Measurements from ENCODE around the gene UBE4B.

Gene UBE4B

GRCh38 chr1:10042746-10043145 is 10.0 kb downstream of the UBE4B start:
- no peak for DNase-seq (ENCODE audit: low spot score)

- no peak for DNase-seq (ENCODE audit: low spot score)
These were observed 13.0 kb downstream of the UBE4B start for GRCh38 chr1:10045480-10046355.

GRCh38 chr1:10046356-10047085 is 13.8 kb downstream of the UBE4B start:
- DNase-seq (ENCODE audit: low spot score) = no peak

GRCh38 chr1:10048601-10049000 is 15.8 kb downstream of the UBE4B start:
- no peak for DNase-seq (ENCODE audit: low spot score)

- no peak for DNase-seq (ENCODE audit: low spot score)
These were observed 17.9 kb downstream of the UBE4B start for GRCh38 chr1:10050611-10051010.

GRCh38 chr1:10051656-10052055 is 18.9 kb downstream of the UBE4B start:
- no peak for DNase-seq (ENCODE audit: low spot score)

GRCh38 chr1:10052347-10052746 is 19.6 kb downstream of the UBE4B start:
- no peak for DNase-seq (ENCODE audit: low spot score)

- no peak for DNase-seq (ENCODE audit: low spot score)
These were observed 21.7 kb downstream of the UBE4B start for GRCh38 chr1:10054465-10054864.

- no peak for DNase-seq (ENCODE audit: low spot score)
These were observed 23.8 kb downstream of the UBE4B start for GRCh38 chr1:10056599-10056987.

- DNase-seq (ENCODE audit: low spot score) = no peak
These were observed 24.6 kb downstream of the UBE4B start for GRCh38 chr1:10057343-10057742.

- DNase-seq (ENCODE audit: low spot score) = no peak
These were observed 25.0 kb downstream of the UBE4B start for GRCh38 chr1:10057796-10058195.

- no peak for DNase-seq (ENCODE audit: low spot score)
These were observed 26.6 kb downstream of the UBE4B start for GRCh38 chr1:10059342-10059718.

- DNase-seq (ENCODE audit: low spot score) = no peak
These were observed 27.7 kb downstream of the UBE4B start for GRCh38 chr1:10060311-10061100.

GRCh38 chr1:10061276-10061675 is 28.5 kb downstream of the UBE4B start:
- DNase-seq (ENCODE audit: low spot score) = no peak

GRCh38 chr1:10063878-10064277 is 31.1 kb downstream of the UBE4B start:
- DNase-seq (ENCODE audit: low spot score) = no peak

GRCh38 chr1:10064416-10065343 is 31.9 kb downstream of the UBE4B start:
- DNase-seq (ENCODE audit: low spot score) = no peak

- DNase-seq (ENCODE audit: low spot score) = no peak
These were observed 32.6 kb downstream of the UBE4B start for GRCh38 chr1:10065344-10065685.

GRCh38 chr1:10065760-10066159 is 33.0 kb downstream of the UBE4B start:
- no peak for DNase-seq (ENCODE audit: low spot score)

- no peak for DNase-seq (ENCODE audit: low spot score)
These were observed 36.0 kb downstream of the UBE4B start for GRCh38 chr1:10068605-10069294.

GRCh38 chr1:10070206-10070605 is 37.4 kb downstream of the UBE4B start:
- no peak for DNase-seq (ENCODE audit: low spot score)

GRCh38 chr1:10071640-10072039 is 38.9 kb downstream of the UBE4B start:
- no peak for DNase-seq (ENCODE audit: low spot score)
